ENCODE measurements around the gene SPR. TPM values are rescaled to one million over a fixed set of nuclear protein-coding genes. Genes with fewer than 3 reads are reported as not detected.

SPR gene
- total RNA-seq, 1 donor from 2014 or later: 53.5 TPM

- Histone ChIP-seq H3K27me3 (ENCODE audit: low read depth) (peaks cover 67% of the 10 kb centered on the region), H3K36me3 (peaks cover 13% of the 10 kb centered on the region), H3K4me1 (peaks cover 19% of the 10 kb centered on the region), H3K4me3 (peak overlapping the region; percentile 34), H3K9me3 (replicated peaks) (no peaks in the 10 kb centered on the region), H3K27ac (replicated peaks) (no peak overlapping the region)
- TF ChIP-seq CTCF (IDR thresholded peaks at IDR 0.05; ENCODE audit: borderline replicate concordance): no peak
- no peak for DNase-seq
- intact Hi-C loops (cut with micrococcal nuclease): loop anchor here (10.0 kb wide), 1 partner anchor 79 kb away; no protein-coding TSS in a partner anchor
These were observed 8.6 kb downstream of the SPR start for GRCh38 chr2:72895759-72896281.

- intact Hi-C loops (cut with micrococcal nuclease): loop anchor here (10.0 kb wide), 1 partner anchor 78 kb away; no protein-coding TSS in a partner anchor
- H3K36me3 ChIP-seq: peaks cover 9% of the 10 kb centered on the region
- no peak for TF ChIP-seq CTCF (IDR thresholded peaks at IDR 0.05; ENCODE audit: borderline replicate concordance)
- DNase-seq: no peak
- H3K27me3 ChIP-seq (ENCODE audit: low read depth): peaks cover 73% of the 10 kb centered on the region
- no peak overlapping the region for H3K27ac ChIP-seq (replicated peaks)
- H3K4me1 ChIP-seq: peaks cover 19% of the 10 kb centered on the region
- no peak overlapping the region for H3K4me3 ChIP-seq
- no peaks in the 10 kb centered on the region for H3K9me3 ChIP-seq (replicated peaks)
These were observed 9.2 kb downstream of the SPR start for GRCh38 chr2:72896446-72896845.

GRCh38 chr2:72897785-72898584 lies 10.8 kb downstream of the SPR start:
- H3K4me3 ChIP-seq: no peak overlapping the region
- intact Hi-C loops (cut with micrococcal nuclease): loop anchor here (10.0 kb wide), 1 partner anchor 77 kb away; no protein-coding TSS in a partner anchor
- H3K4me1 ChIP-seq: peaks cover 16% of the 10 kb centered on the region
- H3K36me3 ChIP-seq: no peaks in the 10 kb centered on the region
- DNase-seq: no peak
- no peaks in the 10 kb centered on the region for H3K9me3 ChIP-seq (replicated peaks)
- TF ChIP-seq CTCF (IDR thresholded peaks at IDR 0.05; ENCODE audit: borderline replicate concordance): no peak
- no peak overlapping the region for H3K27ac ChIP-seq (replicated peaks)
- H3K27me3 ChIP-seq (ENCODE audit: low read depth): peaks cover 88% of the 10 kb centered on the region

GRCh38 chr2:72898585-72898906 lies 11.3 kb downstream of the SPR start:
- Histone ChIP-seq H3K36me3 (no peaks in the 10 kb centered on the region), H3K9me3 (replicated peaks) (no peaks in the 10 kb centered on the region), H3K27ac (replicated peaks) (no peak overlapping the region), H3K27me3 (ENCODE audit: low read depth) (peaks cover 94% of the 10 kb centered on the region), H3K4me3 (no peak overlapping the region), H3K4me1 (peaks cover 15% of the 10 kb centered on the region)
- intact Hi-C loops (cut with micrococcal nuclease): loop anchor here (10.0 kb wide), 1 partner anchor 76 kb away; no protein-coding TSS in a partner anchor
- DNase-seq: no peak
- no peak for TF ChIP-seq CTCF (IDR thresholded peaks at IDR 0.05; ENCODE audit: borderline replicate concordance)

GRCh38 chr2:72900191-72900825 lies 13.1 kb downstream of the SPR start:
- Histone ChIP-seq H3K4me1 (peaks cover 12% of the 10 kb centered on the region), H3K27ac (replicated peaks) (no peak overlapping the region), H3K4me3 (no peak overlapping the region), H3K27me3 (ENCODE audit: low read depth) (peaks cover 98% of the 10 kb centered on the region), H3K9me3 (replicated peaks) (no peaks in the 10 kb centered on the region), H3K36me3 (no peaks in the 10 kb centered on the region)
- no peak for TF ChIP-seq CTCF (IDR thresholded peaks at IDR 0.05; ENCODE audit: borderline replicate concordance)
- intact Hi-C loops (cut with micrococcal nuclease): no loop called here
- DNase-seq: no peak
